ENCODE measurements around the gene GNAI2.
A peak's percentile ranks its signal among the peaks of the same experiment; 100 is the strongest.

Gene GNAI2

GRCh38 chr3:50256978-50257890, 21.2 kb downstream of the GNAI2 start:
- TF ChIP-seq, protein P1, sequence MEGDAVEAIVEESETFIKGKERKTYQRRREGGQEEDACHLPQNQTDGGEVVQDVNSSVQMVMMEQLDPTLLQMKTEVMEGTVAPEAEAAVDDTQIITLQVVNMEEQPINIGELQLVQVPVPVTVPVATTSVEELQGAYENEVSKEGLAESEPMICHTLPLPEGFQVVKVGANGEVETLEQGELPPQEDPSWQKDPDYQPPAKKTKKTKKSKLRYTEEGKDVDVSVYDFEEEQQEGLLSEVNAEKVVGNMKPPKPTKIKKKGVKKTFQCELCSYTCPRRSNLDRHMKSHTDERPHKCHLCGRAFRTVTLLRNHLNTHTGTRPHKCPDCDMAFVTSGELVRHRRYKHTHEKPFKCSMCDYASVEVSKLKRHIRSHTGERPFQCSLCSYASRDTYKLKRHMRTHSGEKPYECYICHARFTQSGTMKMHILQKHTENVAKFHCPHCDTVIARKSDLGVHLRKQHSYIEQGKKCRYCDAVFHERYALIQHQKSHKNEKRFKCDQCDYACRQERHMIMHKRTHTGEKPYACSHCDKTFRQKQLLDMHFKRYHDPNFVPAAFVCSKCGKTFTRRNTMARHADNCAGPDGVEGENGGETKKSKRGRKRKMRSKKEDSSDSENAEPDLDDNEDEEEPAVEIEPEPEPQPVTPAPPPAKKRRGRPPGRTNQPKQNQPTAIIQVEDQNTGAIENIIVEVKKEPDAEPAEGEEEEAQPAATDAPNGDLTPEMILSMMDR (IDR thresholded peaks at IDR 0.05; ENCODE audit: poor library complexity, severe bottlenecking): peak; percentile 43
- no peaks in the 10 kb centered on the region for H3K9me3 ChIP-seq (ENCODE audit: severe bottlenecking)
- no peak for DNase-seq (ENCODE audit: low spot score)
- H3K36me3 ChIP-seq (ENCODE audit: low read depth): peaks cover 61% of the 10 kb centered on the region
- H3K27ac ChIP-seq (ENCODE audit: poor library complexity, severe bottlenecking): no peak overlapping the region
- no peak overlapping the region for H3K4me3 ChIP-seq (ENCODE audit: severe bottlenecking)
- no peaks in the 10 kb centered on the region for H3K27me3 ChIP-seq (ENCODE audit: insufficient read depth, poor library complexity, severe bottlenecking)
- ATAC-seq (ENCODE audit: low read depth): no peak
- H3K4me1 ChIP-seq (ENCODE audit: insufficient read depth, poor library complexity, severe bottlenecking): peaks cover 27% of the 10 kb centered on the region

GRCh38 chr3:50258029-50258680, 22.2 kb downstream of the GNAI2 start:
- no peak for ATAC-seq (ENCODE audit: low read depth)
- Histone ChIP-seq H3K4me1 (ENCODE audit: insufficient read depth, poor library complexity, severe bottlenecking) (peaks cover 21% of the 10 kb centered on the region), H3K27ac (ENCODE audit: poor library complexity, severe bottlenecking) (peak overlapping the region; percentile 59), H3K27me3 (ENCODE audit: insufficient read depth, poor library complexity, severe bottlenecking) (no peaks in the 10 kb centered on the region), H3K4me3 (ENCODE audit: severe bottlenecking) (no peak overlapping the region), H3K9me3 (ENCODE audit: severe bottlenecking) (no peaks in the 10 kb centered on the region), H3K36me3 (ENCODE audit: low read depth) (peaks cover 52% of the 10 kb centered on the region)
- DNase-seq (ENCODE audit: low spot score): no peak
- TF ChIP-seq, protein P1 (IDR thresholded peaks at IDR 0.05; ENCODE audit: poor library complexity, severe bottlenecking): no peak

DNA sequence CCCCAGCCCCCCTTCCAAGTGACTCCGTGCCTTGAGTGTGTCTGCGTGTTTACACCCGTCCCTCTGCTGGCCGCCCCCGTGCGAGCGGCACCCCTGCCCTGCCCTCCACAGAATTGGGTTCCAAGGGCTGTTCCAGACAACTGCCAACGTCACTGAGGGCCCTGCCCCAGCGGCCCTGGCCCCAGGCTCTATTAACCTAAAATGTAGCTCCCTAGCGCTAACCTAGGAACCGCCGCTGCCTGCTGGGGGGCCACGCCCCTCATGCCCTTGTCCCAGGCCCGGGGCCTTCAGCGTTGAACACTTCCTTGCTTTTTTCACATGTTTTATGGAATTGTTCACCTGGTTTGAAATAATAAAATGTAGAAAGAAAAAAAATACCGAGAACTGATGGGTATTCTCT, 23.0 kb downstream of the GNAI2 start:
- H3K9me3 ChIP-seq (ENCODE audit: severe bottlenecking): no peaks in the 10 kb centered on the region
- peaks cover 21% of the 10 kb centered on the region for H3K4me1 ChIP-seq (ENCODE audit: insufficient read depth, poor library complexity, severe bottlenecking)
- DNase-seq (ENCODE audit: low spot score): no peak
- ATAC-seq (ENCODE audit: low read depth): no peak
- H3K27me3 ChIP-seq (ENCODE audit: insufficient read depth, poor library complexity, severe bottlenecking): no peaks in the 10 kb centered on the region
- H3K27ac ChIP-seq (ENCODE audit: poor library complexity, severe bottlenecking): peak overlapping the region; percentile 59
- no peak overlapping the region for H3K4me3 ChIP-seq (ENCODE audit: severe bottlenecking)
- TF ChIP-seq, protein P1 (IDR thresholded peaks at IDR 0.05; ENCODE audit: poor library complexity, severe bottlenecking): no peak
- H3K36me3 ChIP-seq (ENCODE audit: low read depth): peaks cover 44% of the 10 kb centered on the region

- Histone ChIP-seq H3K27me3 (ENCODE audit: insufficient read depth, poor library complexity, severe bottlenecking) (no peaks in the 10 kb centered on the region), H3K27ac (ENCODE audit: poor library complexity, severe bottlenecking) (peak overlapping the region; percentile 59), H3K4me3 (ENCODE audit: severe bottlenecking) (no peak overlapping the region), H3K36me3 (ENCODE audit: low read depth) (peaks cover 38% of the 10 kb centered on the region), H3K9me3 (ENCODE audit: severe bottlenecking) (no peaks in the 10 kb centered on the region), H3K4me1 (ENCODE audit: insufficient read depth, poor library complexity, severe bottlenecking) (peaks cover 21% of the 10 kb centered on the region)
- DNase-seq (ENCODE audit: low spot score) (no peak), ATAC-seq (ENCODE audit: low read depth) (peak; percentile 2)
- TF ChIP-seq, protein P1 (IDR thresholded peaks at IDR 0.05; ENCODE audit: poor library complexity, severe bottlenecking): no peak
Observed at GRCh38 chr3:50259432-50260026, 23.5 kb downstream of the GNAI2 start.

Measured in RWPE2 (cell line).